ENCODE data around the gene LSS.

The LSS gene

GRCh38 chr21:46195595-46196195 lies 32.9 kb downstream of the LSS start:
- H3K9me3 ChIP-seq (ENCODE audit: control insufficient read depth, insufficient read depth, low read length): no peaks in the 10 kb centered on the region
- no peaks in the 10 kb centered on the region; the same call in 1 of the 2 replicates for H3K4me1 ChIP-seq (ENCODE audit: insufficient read depth, low read length)
- no peak overlapping the region for H3K9ac ChIP-seq (ENCODE audit: low read depth, low read length)
- peaks cover 6% of the 10 kb centered on the region; the same call in 1 of the 2 replicates for H3K36me3 ChIP-seq (ENCODE audit: insufficient read depth, low read length)

DNA sequence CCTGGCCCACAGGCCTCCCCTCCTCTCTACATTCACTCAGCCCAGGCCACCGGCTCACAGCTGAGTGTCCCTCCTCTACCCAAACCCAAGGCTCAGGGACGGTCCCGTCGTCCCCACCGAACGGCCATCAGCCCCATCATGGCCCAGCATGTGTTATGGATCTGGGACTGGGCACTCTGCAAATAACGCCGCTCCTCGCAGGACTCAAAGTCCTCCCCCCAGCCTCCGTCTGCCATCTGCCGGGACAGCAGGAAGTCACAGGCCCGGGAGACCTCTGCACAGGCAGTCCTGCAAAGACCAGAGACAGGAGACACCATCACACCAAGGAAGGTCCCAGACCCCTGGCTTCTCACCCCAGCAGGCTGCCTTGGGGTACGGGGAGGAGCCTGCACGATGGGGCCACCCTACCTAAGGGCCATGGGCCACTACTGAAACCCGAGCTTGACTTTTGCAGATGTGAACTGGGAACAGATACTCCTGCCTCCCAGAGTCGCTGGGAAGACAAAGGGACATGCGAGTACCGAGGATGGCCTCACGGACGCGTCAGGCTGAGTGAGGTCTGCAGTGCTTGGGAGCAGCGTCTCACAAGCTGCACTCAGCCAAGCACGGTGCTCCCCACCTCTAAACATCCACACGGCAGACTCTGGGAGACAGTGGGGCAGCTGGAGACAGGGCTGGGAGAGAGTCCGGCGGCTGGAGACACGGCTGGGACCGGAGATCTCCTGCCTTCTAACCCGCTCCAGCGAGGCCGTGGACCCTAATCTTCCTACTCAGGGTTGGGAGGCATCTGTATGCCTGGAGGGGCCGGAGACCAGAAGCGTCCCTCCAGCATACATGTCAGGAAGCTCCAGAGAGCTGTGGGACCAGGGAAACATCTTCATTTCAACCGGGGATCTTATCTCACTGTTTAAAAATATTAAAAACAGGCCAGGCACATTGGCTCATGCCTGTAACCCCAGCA lies 33.9 kb downstream of the LSS start:
- Histone ChIP-seq H3K4me1 (ENCODE audit: insufficient read depth, low read length) (peaks cover 2% of the 10 kb centered on the region; the same call in 1 of the 2 replicates), H3K36me3 (ENCODE audit: insufficient read depth, low read length) (peaks cover 4% of the 10 kb centered on the region; the same call in 1 of the 2 replicates), H3K9me3 (ENCODE audit: control insufficient read depth, insufficient read depth, low read length) (no peaks in the 10 kb centered on the region), H3K9ac (ENCODE audit: low read depth, low read length) (no peak overlapping the region)

GRCh38 chr21:46193829-46194373 lies 34.7 kb downstream of the LSS start:
- no peaks in the 10 kb centered on the region for H3K9me3 ChIP-seq (ENCODE audit: control insufficient read depth, insufficient read depth, low read length)
- H3K36me3 ChIP-seq (ENCODE audit: insufficient read depth, low read length): peaks cover 4% of the 10 kb centered on the region; the same call in 1 of the 2 replicates
- H3K9ac ChIP-seq (ENCODE audit: low read depth, low read length): no peak overlapping the region
- peaks cover 10% of the 10 kb centered on the region for H3K4me1 ChIP-seq (ENCODE audit: insufficient read depth, low read length)

DNA sequence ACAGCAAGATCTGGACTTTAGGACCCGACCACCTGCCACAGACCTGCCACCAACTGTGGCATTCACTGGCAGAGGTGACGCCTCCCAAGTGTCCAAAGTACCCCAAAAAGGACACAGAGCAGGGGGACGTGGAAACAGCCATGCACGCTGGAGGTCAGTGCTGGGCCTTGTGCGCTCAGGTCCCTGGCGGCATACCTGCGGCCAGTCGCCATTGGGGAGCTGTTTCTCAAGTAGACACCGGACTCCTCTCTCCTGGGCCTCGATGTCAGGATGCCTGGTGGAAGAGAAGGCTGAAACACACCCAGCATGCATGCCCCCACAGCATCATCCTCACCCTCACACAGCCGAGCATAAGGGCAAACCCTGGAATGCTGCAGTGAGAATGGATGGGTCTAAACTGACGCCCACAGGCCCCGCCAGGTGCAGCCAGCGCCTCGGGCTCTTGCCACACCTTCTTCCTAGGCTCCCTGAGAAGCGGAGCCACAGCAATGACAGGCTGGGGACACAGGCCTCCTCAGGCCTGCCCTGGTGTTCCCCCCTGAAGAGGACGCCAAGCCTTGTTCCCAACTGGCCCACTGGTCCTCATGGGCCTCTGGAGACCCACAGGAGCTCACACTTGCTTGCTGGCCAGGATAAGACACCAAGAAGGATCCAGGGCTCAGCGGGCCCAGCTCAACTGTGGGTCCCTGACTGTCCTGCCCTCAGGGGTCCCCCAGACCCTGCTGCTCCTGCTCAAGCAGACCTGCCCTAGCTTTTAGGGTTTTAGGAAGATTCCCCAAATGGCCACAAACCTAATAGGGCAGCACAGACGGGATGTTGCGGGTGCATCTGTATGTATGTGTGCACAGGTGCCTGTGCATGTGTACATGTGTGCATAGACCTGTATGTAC lies 36.6 kb downstream of the LSS start:
- H3K9me3 ChIP-seq (ENCODE audit: control insufficient read depth, insufficient read depth, low read length): no peaks in the 10 kb centered on the region
- peaks cover 4% of the 10 kb centered on the region; the same call in 1 of the 2 replicates for H3K36me3 ChIP-seq (ENCODE audit: insufficient read depth, low read length)
- no peak overlapping the region for H3K9ac ChIP-seq (ENCODE audit: low read depth, low read length)
- peaks cover 23% of the 10 kb centered on the region for H3K4me1 ChIP-seq (ENCODE audit: insufficient read depth, low read length)

- Histone ChIP-seq H3K36me3 (ENCODE audit: insufficient read depth, low read length) (peaks cover 4% of the 10 kb centered on the region; the same call in 1 of the 2 replicates), H3K9me3 (ENCODE audit: control insufficient read depth, insufficient read depth, low read length) (no peaks in the 10 kb centered on the region), H3K9ac (ENCODE audit: low read depth, low read length) (no peak overlapping the region), H3K4me1 (ENCODE audit: insufficient read depth, low read length) (peaks cover 23% of the 10 kb centered on the region)
Measured at GRCh38 chr21:46191257-46191685, 37.3 kb downstream of the LSS start.

DNA sequence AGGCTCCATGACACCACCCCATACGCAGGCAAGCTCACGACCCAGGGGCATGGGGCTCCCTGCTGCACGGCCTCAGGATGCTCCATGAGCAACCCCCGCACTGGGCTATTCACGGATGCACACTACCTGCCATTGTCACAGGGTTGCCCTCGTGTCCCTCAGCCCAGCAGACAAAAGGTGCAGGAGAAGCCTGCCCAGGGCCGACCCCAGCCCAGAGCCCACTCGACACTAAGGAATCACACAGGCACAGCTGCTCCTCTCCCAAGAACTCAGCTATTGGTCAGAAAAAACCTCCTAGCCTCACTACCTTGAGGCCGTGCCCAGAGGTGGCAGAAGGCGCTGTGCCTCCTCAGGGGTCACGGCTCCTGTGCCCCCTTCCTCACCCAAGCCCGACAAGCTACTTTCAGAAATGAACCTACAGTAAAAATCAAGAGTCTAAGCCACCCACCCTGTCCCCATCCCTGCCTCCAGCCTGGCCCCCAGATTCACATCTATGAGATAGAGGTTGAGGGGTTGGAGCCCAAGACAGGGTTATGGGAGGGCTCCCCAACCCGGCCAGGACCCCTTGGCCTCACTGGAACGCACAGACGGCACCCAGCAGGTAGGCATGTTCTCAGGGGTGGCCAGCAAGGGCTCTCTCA lies 38.0 kb downstream of the LSS start:
- H3K9me3 ChIP-seq (ENCODE audit: control insufficient read depth, insufficient read depth, low read length): no peaks in the 10 kb centered on the region
- H3K36me3 ChIP-seq (ENCODE audit: insufficient read depth, low read length): peaks cover under 1% of the 10 kb centered on the region; the same call in 1 of the 2 replicates
- H3K9ac ChIP-seq (ENCODE audit: low read depth, low read length): no peak overlapping the region
- H3K4me1 ChIP-seq (ENCODE audit: insufficient read depth, low read length): peaks cover 23% of the 10 kb centered on the region

DNA sequence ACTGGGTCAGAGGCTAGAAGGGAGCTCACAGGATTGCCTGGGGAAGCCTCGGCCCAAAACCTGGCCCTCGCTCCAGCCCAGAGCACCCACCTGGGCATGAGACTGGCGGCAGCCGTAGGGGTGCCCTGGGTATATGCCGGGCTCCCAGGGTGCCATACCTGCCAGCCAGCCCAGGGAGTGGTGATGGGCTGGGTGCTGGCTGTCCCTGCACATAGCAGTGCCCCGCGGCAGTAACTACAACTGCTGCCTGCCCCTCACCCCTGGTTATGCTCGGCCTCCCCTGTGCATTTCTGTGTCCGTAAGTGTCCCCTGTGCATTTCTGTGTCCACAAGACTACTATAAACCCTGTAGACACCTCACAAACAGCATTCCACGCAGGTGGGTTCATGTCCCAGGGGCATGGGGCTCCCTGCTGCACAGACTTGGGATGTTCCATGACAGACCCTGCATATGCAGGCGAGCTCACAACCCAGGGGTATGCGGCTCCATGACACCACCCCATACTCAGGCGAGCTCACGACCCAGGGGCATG lies 38.5 kb downstream of the LSS start:
- Histone ChIP-seq H3K9me3 (ENCODE audit: control insufficient read depth, insufficient read depth, low read length) (no peaks in the 10 kb centered on the region), H3K36me3 (ENCODE audit: insufficient read depth, low read length) (no peaks in the 10 kb centered on the region; the same call in 1 of the 2 replicates), H3K4me1 (ENCODE audit: insufficient read depth, low read length) (peaks cover 23% of the 10 kb centered on the region), H3K9ac (ENCODE audit: low read depth, low read length) (no peak overlapping the region)

DNA sequence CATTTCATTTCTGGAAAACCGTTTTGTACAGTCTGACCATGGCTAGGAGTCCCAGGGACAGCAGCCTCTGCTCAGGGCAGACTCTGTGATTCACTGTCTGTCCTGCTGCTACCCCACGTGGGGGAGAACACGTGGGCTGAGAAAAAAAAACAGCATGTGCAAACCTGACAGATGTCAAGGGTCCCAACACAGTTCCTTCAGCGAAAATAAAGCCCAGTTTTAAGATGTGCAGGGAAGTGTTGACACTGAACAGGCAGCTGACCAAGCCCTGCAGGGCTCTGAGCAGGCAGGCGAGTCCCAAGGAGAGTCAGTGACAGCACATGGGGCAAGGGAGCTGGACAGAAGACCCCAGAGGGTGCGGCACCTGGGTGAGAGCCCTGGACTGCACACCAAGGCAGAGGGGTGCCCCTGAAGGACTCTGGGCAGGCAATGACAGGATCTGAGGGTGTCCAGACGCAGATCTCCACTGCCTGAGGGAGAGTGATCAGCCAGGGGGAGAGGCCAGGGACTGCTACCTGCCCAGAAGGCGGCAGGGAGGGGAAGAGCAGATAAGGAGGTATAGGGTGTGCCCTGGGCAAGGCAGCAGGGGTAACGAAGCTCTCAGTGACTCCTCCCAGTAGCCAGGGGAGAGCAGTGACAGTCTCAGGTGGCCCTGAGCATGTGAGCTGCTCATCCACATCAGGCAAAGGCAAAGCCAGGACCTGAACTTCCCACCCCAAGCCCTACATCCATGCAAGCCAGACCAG lies 39.2 kb downstream of the LSS start:
- no peaks in the 10 kb centered on the region for H3K9me3 ChIP-seq (ENCODE audit: control insufficient read depth, insufficient read depth, low read length)
- H3K9ac ChIP-seq (ENCODE audit: low read depth, low read length): no peak overlapping the region
- H3K4me1 ChIP-seq (ENCODE audit: insufficient read depth, low read length): peaks cover 23% of the 10 kb centered on the region
- no peaks in the 10 kb centered on the region; the same call in 1 of the 2 replicates for H3K36me3 ChIP-seq (ENCODE audit: insufficient read depth, low read length)

- Histone ChIP-seq H3K4me1 (ENCODE audit: insufficient read depth, low read length) (peaks cover 23% of the 10 kb centered on the region), H3K36me3 (ENCODE audit: insufficient read depth, low read length) (no peaks in the 10 kb centered on the region), H3K9ac (ENCODE audit: low read depth, low read length) (no peak overlapping the region), H3K9me3 (ENCODE audit: control insufficient read depth, insufficient read depth, low read length) (no peaks in the 10 kb centered on the region)
Measured at GRCh38 chr21:46188226-46189212, 40.1 kb downstream of the LSS start.

- Histone ChIP-seq H3K4me1 (ENCODE audit: insufficient read depth, low read length) (peaks cover 23% of the 10 kb centered on the region), H3K36me3 (ENCODE audit: insufficient read depth, low read length) (no peaks in the 10 kb centered on the region), H3K9me3 (ENCODE audit: control insufficient read depth, insufficient read depth, low read length) (no peaks in the 10 kb centered on the region), H3K9ac (ENCODE audit: low read depth, low read length) (no peak overlapping the region)
Measured at GRCh38 chr21:46187814-46188213, 40.8 kb downstream of the LSS start.

DNA sequence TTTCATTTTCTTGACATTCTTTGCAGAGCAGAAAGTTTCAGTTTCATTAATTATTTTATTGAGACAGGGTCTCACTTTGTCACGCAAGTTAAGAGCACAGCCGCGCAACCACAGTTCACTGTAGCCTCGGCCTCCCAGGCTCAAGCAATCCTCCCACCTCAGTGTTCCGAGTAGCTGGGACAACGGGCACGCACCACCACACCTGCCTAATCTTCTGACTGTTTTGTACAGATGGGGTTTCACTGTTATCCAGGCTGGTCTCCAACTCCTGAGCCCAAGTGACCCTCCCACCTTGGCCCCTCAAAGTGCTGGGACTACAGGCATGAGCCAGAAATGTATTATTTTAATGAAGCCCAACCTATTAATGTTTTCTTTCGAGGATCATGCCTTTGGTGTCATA lies 41.3 kb downstream of the LSS start:
- Histone ChIP-seq H3K4me1 (ENCODE audit: insufficient read depth, low read length) (peaks cover 23% of the 10 kb centered on the region), H3K9me3 (ENCODE audit: control insufficient read depth, insufficient read depth, low read length) (no peaks in the 10 kb centered on the region), H3K9ac (ENCODE audit: low read depth, low read length) (no peak overlapping the region), H3K36me3 (ENCODE audit: insufficient read depth, low read length) (no peaks in the 10 kb centered on the region)

- no peaks in the 10 kb centered on the region for H3K36me3 ChIP-seq (ENCODE audit: insufficient read depth, low read length)
- no peaks in the 10 kb centered on the region for H3K9me3 ChIP-seq (ENCODE audit: control insufficient read depth, insufficient read depth, low read length)
- peaks cover 24% of the 10 kb centered on the region for H3K4me1 ChIP-seq (ENCODE audit: insufficient read depth, low read length)
- H3K9ac ChIP-seq (ENCODE audit: low read depth, low read length): no peak overlapping the region
Measured at GRCh38 chr21:46185716-46186115, 42.9 kb downstream of the LSS start.
